ENCODE data around the gene ISY1.
A peak's percentile ranks its signal among the peaks of the same experiment; 100 is the strongest.
"Not testable (repeated sequence)": the region's sequence is repeated elsewhere in the genome, so short reads cannot be mapped to it uniquely, and the experiment has no call there.

ISY1 gene

GRCh38 chr3:129160891-129161859 lies at the start of gene ISY1:
Gene ISY1, minus strand, starts transcription at chr3:129161063. Its CDS starts 88 bp downstream, at chr3:129160975.
- DNase-seq = peak; percentile 99

GRCh38 chr3:129207479-129207878 lies 46.6 kb upstream of the ISY1 start:
- no peak for DNase-seq

GRCh38 chr3:129205109-129205832 lies 44.4 kb upstream of the ISY1 start:
- DNase-seq = no peak

GRCh38 chr3:129204473-129204872 lies 43.6 kb upstream of the ISY1 start:
- DNase-seq = no peak

GRCh38 chr3:129199366-129199765 lies 38.5 kb upstream of the ISY1 start:
- DNase-seq = no peak

- DNase-seq = no peak
Observed at GRCh38 chr3:129197321-129197720, 36.5 kb upstream of the ISY1 start.

GRCh38 chr3:129196601-129197000 lies 35.7 kb upstream of the ISY1 start:
- no peak for DNase-seq

- no peak for DNase-seq
Observed at GRCh38 chr3:129195731-129196256, 34.9 kb upstream of the ISY1 start.

GRCh38 chr3:129189793-129190192 lies 28.9 kb upstream of the ISY1 start:
- DNase-seq = not testable (repeated sequence)

GRCh38 chr3:129187857-129188256 lies 27.0 kb upstream of the ISY1 start:
- DNase-seq = no peak

GRCh38 chr3:129185783-129186182 lies 24.9 kb upstream of the ISY1 start:
- no peak for DNase-seq

GRCh38 chr3:129184784-129185542 lies 24.1 kb upstream of the ISY1 start:
- not testable (repeated sequence) for DNase-seq

GRCh38 chr3:129184396-129184657 lies 23.5 kb upstream of the ISY1 start:
- DNase-seq = no peak

GRCh38 chr3:129183569-129184395 lies 22.9 kb upstream of the ISY1 start, which contains the start of gene CNBP:
Gene CNBP, minus strand, starts transcription at chr3:129183896. Its CDS starts 12,139 bp downstream, at chr3:129171757.
- DNase-seq = peak; percentile 98

GRCh38 chr3:129182390-129183185 lies 21.7 kb upstream of the ISY1 start:
- DNase-seq = peak; percentile 51

- no peak for DNase-seq
Observed at GRCh38 chr3:129181819-129182218, 21.0 kb upstream of the ISY1 start.

- no peak for DNase-seq
Observed at GRCh38 chr3:129180461-129180860, 19.6 kb upstream of the ISY1 start.

- no peak for DNase-seq
Observed at GRCh38 chr3:129176051-129176450, 15.2 kb upstream of the ISY1 start.

- no peak for DNase-seq
Observed at GRCh38 chr3:129173725-129174124, 12.9 kb upstream of the ISY1 start.

- DNase-seq = no peak
Observed at GRCh38 chr3:129173206-129173605, 12.3 kb upstream of the ISY1 start.

Data from eye (tissue), 1 donor.